ENCODE measurements around the gene CKS1B.

Gene CKS1B

DNA sequence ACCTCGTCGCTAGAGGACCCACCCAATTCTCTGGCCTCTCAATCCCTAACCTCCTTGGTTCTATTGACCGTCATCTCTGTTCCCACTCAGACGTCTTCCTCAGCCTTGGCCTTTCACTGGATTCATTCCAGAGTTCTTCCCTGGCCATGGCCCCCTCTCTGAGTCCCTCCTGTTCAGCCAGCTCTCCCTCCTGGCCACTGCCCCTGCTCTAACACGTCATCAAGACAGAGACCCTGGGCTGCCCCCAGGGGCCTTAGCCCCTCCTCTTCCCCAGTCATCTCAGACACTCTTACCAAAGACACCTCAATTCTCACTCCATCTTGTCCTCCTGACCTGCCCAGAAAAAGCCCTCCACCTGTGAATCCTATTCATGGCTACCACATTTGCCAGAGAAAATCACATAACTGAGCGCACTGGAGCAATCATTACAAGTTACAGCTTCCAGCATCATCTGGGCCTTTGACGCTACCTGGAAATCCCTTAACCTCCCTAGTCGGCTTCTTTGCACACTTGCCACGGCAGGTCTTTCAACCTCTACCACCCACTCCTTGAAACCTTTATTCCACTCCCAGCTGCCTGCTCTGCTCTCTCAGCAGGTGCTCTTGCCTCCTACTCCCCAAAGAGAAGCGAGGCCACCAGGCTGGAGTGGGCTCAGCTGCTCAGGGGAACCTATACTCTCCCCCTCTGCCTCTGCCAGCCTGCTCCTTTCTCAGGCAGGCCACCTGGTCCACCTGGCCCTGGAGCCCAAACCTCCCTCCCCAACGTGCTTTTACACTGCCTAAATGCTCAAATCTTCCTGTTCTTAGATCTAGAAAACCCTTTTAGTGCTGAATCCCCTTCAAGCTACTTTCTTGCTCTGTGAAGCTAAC lies 45.1 kb downstream of the CKS1B start:
- no peak overlapping the region for H3K4me3 ChIP-seq
- no peak overlapping the region for H3K27ac ChIP-seq

DNA sequence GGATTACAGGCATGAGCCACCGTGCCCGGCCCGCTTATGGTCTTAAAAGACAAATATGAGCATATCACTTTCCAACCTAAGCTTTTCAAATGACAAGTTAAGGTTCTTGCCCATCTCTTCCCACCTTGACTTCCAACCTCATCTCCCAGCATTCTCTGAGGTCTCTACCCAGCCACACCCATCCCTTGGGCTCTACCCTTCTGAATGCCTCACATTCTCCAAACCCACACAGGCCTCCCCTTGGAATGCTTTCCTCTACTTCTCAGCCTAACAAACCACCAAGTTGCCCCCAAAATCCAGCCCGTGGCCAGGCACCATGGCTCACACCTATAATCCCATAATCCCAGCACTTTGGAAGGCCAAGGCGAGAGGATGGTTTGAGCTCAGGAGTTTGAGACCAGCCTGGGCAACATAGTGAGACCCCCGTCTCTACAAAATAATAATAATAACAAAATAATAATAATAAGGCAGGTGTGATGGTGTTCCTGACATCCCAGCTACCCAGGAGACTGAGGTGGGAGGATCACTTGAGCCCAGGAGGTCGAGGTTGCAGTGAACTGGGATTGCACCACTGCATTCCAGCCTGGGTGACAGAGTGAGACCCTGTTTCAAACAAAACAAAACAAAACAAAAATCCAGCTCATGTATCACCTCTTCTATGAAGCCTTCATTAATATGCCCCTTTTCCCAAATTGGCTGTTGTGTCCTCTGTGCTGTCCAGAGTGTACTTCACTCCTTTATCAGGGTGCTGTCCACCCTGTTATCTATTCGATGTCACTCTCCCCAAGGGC lies 47.9 kb downstream of the CKS1B start:
- no peak for DNase-seq (ENCODE audit: low spot score)
- Histone ChIP-seq H3K4me3 (no peak overlapping the region), H3K27ac (no peak overlapping the region)
- TF ChIP-seq, protein P1, sequence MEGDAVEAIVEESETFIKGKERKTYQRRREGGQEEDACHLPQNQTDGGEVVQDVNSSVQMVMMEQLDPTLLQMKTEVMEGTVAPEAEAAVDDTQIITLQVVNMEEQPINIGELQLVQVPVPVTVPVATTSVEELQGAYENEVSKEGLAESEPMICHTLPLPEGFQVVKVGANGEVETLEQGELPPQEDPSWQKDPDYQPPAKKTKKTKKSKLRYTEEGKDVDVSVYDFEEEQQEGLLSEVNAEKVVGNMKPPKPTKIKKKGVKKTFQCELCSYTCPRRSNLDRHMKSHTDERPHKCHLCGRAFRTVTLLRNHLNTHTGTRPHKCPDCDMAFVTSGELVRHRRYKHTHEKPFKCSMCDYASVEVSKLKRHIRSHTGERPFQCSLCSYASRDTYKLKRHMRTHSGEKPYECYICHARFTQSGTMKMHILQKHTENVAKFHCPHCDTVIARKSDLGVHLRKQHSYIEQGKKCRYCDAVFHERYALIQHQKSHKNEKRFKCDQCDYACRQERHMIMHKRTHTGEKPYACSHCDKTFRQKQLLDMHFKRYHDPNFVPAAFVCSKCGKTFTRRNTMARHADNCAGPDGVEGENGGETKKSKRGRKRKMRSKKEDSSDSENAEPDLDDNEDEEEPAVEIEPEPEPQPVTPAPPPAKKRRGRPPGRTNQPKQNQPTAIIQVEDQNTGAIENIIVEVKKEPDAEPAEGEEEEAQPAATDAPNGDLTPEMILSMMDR (IDR thresholded peaks at IDR 0.05), result no peak

More for the DNA sequence above, 45.1 kb downstream of the CKS1B start:
- TF ChIP-seq, protein P1 (IDR thresholded peaks at IDR 0.05), result no peak
- DNase-seq (ENCODE audit: low spot score), result no peak

DNA sequence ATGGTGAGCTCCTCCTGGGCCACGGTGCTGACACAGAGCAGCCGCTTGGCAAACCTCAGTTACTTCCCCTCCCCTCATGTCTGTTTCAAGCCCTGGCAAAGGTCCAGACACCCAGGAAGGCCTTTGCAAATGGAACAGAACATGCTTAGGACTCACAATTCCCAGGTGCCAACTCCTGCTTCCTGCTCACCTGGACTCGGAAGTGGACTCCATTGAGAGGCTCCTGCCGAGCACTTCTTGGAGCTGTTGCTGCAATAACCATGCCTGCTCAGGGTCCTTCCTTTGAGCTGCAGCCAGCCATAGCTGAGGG lies 48.4 kb downstream of the CKS1B start:
- no peak for DNase-seq (ENCODE audit: low spot score)
- TF ChIP-seq, protein P1 (IDR thresholded peaks at IDR 0.05), result no peak
- no peak overlapping the region for H3K27ac ChIP-seq
- no peak overlapping the region for H3K4me3 ChIP-seq

DNA sequence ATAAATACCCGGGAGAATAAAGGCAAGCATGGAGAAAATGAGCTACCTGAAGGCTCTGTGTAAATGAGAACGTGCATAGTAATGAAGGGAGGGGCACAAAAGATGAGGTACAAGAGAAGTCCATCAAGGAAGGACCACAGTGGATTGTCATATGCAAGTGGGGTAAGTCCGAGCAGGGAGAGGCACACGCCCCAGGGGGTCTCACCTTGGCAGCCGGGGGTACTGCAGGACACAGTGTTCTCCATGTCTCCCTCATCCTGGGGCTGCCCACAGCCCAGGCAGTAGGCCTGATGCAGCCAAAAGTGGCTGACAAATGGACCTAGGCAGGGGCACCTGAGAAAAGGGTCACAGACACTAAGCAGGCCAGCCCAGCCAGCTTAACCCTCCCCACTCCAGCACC lies 49.1 kb downstream of the CKS1B start:
- Histone ChIP-seq H3K4me3 (no peak overlapping the region), H3K27ac (no peak overlapping the region)
- no peak for DNase-seq (ENCODE audit: low spot score)
- TF ChIP-seq, protein P1 (IDR thresholded peaks at IDR 0.05), result no peak

DNA sequence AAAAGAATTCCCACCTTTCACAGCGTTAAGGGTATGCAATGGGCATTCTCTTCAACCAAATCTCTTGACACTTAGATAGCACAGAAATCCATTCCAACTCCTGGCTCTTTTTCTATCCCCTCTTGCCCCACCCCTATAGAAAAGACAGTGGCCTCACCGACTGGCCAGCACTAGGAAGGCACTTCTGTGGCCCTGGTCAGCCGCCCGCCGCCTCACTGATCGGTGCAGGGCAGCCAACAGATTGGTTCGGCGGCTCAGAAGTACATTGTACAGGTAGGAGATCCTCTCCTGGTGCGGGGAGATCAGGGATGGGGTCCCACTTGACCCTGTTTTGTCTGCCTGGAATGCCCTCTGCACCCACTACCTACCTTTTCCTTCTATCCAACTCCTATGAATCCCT lies 49.8 kb downstream of the CKS1B start:
- TF ChIP-seq, protein P1 (IDR thresholded peaks at IDR 0.05), result no peak
- DNase-seq (ENCODE audit: low spot score), result no peak
- Histone ChIP-seq H3K4me3 (no peak overlapping the region), H3K27ac (no peak overlapping the region)

DNA sequence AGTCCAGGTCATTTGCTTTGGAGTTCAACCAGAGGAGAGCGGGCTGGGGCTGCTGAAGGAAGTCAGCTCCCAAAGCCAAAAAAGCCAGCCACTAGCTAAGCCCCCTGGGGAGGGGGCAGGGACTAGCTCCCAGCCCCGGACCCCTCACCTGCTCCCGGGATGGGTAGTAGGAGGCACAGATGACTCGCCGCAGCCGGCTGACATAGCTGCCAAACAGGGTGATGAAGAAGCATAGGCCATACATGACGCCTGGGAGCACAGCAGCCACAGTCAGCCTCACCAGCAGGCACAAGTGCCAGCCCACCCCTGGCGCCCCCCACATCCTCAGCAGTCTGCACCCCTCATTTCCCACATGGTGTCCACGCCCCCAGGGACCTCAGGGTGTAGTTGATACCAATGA lies 51.7 kb downstream of the CKS1B start:
- no peak overlapping the region for H3K27ac ChIP-seq
- no peak for DNase-seq (ENCODE audit: low spot score)
- no peak overlapping the region for H3K4me3 ChIP-seq
- TF ChIP-seq, protein P1 (IDR thresholded peaks at IDR 0.05), result no peak

Data from coronary artery (tissue), 2 donors.